NCI-H345 treated with DMSO at 0.1 percent for 48 hours (cell line): Measurements from ENCODE around the gene SRCIN1.
A peak's percentile ranks its signal among the peaks of the same experiment; 100 is the strongest.

Experiments used
- DNase-seq: peaks from one replicate; lab custom pipeline; 2025; ENCODE audit not compliant: unreplicated experiment; lab: John Stamatoyannopoulos, UW

The SRCIN1 gene

GRCh38 chr17:38601539-38602351 lies 4.0 kb downstream of the SRCIN1 start:
- no peak for DNase-seq

- no peak for DNase-seq
Measured at GRCh38 chr17:38600906-38601305, 4.8 kb downstream of the SRCIN1 start.

- DNase-seq: no peak
Measured at GRCh38 chr17:38600416-38600815, 5.3 kb downstream of the SRCIN1 start.

DNA sequence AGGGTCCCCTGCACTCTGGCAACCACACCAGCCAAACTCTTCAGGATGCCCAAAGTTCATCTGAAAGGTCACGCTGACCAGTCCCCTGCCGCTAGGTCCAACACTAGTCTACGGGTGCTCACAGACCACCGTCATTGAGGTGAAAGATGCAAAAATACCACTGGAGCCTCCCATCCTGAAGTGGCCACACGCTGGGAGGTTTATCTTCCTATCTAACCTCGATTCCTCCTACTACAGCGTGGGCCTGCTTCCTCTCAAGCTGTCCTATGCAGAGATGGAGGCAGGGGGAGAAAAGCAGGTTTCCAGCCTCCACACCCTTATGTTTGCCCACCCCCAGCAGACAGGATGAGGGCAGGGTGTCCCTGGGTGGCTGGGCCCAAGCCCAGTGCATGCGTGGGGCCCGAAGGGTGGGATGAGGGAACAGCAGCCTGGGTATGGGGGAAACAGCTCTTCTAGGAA lies 6.3 kb downstream of the SRCIN1 start:
- DNase-seq: no peak

DNA sequence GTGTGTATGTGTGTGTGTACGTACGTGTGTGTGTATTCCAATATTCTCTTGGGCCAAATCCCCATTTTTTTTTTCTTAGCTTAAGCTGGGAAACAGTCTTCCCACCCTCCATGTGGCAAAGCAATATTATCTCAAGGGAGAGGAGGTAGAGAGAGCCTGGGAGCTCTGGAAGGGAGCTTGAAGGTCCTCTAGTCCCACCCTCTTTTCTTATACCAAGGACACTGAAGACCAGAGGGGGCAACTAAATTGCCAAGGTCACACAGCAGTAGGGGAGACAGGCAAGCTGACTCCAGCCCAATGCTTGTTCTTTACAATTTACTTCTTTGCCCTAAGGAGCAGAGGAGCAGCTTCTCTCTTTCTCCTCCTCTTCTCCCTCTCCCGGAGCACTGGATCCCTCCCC lies 6.8 kb downstream of the SRCIN1 start:
- DNase-seq: no peak

GRCh38 chr17:38598536-38598935 lies 7.2 kb downstream of the SRCIN1 start:
- DNase-seq: peak; percentile 78

- no peak for DNase-seq
Measured at GRCh38 chr17:38597375-38597774, 8.4 kb downstream of the SRCIN1 start.

- no peak for DNase-seq
Measured at GRCh38 chr17:38596651-38597050, 9.1 kb downstream of the SRCIN1 start.

GRCh38 chr17:38595892-38596291 lies 9.9 kb downstream of the SRCIN1 start:
- DNase-seq: no peak

- DNase-seq: no peak
Measured at GRCh38 chr17:38594152-38594551, 11.6 kb downstream of the SRCIN1 start.

DNA sequence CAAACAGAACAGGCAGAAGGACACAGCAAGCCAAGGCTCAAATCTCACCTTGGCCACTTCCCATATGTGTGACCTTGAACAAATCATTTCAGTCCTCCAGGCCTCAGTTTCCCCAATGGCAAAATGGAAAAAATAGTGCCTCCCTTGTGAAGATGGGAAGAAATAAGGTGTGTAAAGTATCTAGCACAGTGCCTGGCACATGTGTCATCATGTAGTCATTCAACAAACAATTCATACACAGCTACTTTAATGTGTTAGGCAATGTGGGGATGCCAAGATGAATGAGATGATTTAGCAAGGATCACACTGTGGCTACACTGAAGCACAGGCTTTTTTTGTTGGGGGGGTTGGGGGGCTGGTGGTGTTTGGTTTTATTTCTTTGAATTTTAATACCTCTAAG lies 13.3 kb downstream of the SRCIN1 start:
- DNase-seq: no peak

- no peak for DNase-seq
Measured at GRCh38 chr17:38591759-38592241, 14.0 kb downstream of the SRCIN1 start.

DNA sequence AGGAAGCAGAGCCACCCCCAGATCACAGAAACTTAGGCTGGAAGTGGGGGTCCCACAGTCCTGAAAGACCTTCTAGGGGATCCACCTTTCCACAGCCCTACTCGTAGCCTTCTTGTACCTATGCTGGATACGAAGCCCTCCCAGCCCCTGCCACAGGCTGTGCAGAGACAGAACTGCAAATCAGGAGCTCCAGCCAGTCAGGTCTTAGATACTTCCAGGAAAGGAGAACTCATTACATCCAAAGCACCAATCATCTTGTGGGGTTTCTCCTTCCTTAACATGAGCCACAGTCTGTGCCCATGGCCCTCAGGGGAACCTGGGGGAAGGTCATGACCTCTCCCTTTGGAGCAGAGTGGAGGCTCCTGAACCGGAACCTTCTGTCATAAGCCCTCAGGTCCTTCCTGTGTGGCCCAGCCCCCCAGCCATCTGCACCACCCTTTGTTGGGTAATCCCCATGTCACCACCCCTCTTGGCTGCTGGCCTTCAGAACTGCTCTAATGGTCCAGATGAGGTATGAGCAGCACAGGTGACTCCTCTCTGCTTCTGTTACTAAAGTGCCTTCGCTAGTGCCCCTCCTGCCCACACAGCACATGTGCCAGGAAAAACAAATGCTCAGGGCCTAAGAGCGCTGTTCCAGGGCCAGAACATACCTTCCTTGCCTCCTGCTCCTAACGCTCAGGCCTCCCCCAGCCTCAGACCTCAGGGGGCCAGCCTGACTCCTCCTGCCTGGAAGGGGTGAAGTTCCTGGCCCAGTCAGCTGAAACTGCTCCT lies 14.6 kb downstream of the SRCIN1 start:
- no peak for DNase-seq

DNA sequence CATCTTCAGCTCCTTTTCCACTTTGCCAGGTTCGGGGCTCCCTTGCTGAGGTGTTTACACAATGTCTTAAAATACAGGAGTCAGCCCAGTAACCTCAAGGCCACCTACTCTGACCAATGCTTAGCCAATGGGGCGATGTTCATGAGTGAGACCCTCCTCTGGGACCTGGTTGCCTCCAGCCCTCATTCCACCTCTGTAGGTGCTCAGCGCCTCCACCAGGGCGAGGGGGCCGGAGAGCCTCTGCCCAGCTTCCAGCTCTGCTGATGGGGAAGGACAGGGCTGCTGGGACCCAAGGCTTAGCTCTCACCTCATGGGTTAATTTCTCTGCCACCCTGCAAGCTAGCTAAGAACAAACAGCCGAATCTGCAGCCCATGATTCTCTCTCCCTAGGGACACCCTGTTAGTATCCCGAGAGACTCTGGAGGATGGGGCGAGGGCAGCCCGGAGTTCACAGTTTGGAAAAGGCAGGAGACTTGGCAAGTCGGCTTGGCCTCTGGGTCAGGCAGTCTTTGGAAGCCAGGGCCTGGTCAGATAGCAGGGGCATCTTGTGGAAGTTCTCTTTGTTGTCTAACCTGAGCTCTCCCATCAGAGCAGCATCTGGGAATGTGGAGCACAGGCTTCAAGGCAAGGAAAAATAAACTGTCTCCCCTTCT lies 16.2 kb downstream of the SRCIN1 start:
- no peak for DNase-seq

- DNase-seq: peak; percentile 66
Measured at GRCh38 chr17:38588788-38589174, 17.0 kb downstream of the SRCIN1 start.

DNA sequence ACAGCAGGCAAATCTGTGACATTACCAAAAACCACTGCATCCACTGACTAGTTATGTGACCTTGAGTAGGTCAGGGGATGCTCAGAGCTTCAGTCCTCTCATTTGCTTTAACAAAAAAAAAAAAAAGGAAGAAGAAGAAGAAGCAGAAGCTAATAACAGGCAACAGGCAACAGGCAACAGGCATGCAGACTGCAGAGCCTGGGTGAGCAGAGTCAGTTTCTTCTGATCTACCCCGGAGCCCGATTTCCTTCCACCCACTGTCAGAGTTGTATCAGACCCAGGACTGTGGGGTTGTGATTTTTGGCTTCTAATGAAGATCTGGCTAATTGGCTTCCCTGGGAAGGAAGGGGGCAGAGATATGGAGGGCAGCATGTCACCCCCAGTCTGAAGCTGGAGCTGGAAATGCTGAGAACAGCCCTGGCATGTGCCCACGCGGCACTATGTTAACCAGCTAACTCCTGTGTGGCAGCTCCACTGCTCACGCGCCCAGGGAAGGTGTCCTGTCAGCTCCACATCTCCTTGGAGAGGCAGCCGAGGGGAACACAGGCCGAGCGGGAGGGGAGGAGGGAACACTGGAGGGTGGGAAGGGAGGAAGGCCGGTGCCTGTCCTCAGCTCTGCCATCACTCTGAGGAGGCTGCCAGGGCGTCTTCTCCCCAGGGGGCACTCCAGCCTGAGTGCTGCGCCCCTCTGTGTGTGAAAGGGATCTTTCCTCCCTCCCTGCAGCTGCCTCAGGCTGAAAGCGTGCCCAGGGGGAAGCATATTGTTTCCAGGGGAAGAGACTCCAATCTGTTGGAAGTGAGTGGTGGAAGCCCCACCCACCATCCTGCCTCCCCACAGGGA lies 17.6 kb downstream of the SRCIN1 start:
- no peak for DNase-seq

- DNase-seq: no peak
Measured at GRCh38 chr17:38587203-38587602, 18.5 kb downstream of the SRCIN1 start.

DNA sequence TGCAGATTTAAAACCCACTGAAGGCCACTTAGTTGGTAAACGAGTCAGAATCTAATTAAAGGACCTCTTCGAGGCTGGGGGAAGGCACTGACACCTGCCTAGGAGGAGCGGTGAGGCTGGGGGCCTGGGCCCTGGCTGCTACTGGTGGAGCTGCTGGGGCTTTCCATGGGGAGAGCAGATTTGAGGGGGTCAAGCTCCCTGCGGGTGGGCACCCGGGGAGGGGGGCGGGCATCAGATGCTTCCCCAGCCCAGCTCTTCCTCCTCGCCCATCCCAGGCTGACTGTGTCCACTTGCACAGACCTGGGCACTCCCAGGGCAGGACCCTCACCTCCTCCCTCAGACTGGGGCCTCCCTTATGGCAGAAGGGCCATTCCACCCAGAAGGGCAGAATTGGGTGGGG lies 19.0 kb downstream of the SRCIN1 start:
- no peak for DNase-seq

- no peak for DNase-seq
Measured at GRCh38 chr17:38585918-38586529, 19.7 kb downstream of the SRCIN1 start.
